H54 (cell line): ENCODE measurements around the gene SPOCK2.

ENCODE experiments used
- DNase-seq: peaks from one replicate; pipeline ENCODE4 v3.0.0; 2011; ENCODE audit warnings: low spot score, mixed read lengths; ENCODE audit not compliant: insufficient read length
- FAIRE-seq: peaks from 3 replicates; lab custom pipeline; 2011; peaks lifted over from hg19 to GRCh38; lab: Jason Lieb, UNC
- POLR2A ChIP-seq: IDR thresholded peaks from 2 replicates; pipeline ENCODE4 v1.6.1; 2011; ENCODE audit warnings: low read depth, mild to moderate bottlenecking, low read length

SPOCK2 gene

DNA sequence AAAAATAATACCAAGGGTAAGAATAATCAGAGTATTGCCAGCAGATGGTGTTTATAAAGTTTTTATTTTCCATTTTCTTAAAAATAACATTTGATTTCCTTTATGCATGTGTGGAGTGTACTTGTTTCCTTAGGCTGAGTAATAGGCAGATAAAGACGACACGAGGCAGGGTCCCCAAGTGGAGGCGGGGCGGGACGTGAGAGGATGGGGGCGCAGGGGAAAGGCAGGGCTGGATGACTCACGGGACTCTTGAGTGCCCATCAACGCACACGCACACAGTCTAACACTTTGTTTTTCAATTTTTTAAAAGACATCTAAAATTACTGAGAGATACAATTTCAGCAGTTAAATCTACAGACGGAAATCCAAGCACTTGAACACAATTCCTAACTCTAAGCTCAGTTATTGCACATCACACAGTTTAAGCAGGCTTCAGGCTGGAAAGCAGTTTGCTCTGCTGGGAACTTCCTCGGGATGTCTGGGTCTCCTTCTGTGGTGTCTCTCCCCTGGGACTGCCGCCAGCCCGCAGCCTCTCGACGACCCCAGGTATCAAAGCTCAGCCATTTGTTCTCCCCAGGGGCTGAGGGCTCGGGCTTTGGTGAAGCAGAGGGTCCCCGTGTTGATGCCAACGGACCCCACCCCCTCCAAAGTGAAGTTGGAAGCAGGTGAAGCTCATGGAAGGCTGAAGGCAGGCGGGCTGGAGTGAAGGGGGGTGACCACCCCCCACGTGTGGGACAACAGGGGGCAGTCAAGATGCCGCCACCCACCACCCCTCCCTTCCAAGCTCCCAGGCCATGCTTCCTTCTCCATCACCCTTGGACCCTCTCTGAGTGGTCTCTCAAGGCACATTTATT is 29.1 kb downstream of the SPOCK2 start:
- no peak for TF ChIP-seq POLR2A
- FAIRE-seq (no peak), DNase-seq (no peak)

DNA sequence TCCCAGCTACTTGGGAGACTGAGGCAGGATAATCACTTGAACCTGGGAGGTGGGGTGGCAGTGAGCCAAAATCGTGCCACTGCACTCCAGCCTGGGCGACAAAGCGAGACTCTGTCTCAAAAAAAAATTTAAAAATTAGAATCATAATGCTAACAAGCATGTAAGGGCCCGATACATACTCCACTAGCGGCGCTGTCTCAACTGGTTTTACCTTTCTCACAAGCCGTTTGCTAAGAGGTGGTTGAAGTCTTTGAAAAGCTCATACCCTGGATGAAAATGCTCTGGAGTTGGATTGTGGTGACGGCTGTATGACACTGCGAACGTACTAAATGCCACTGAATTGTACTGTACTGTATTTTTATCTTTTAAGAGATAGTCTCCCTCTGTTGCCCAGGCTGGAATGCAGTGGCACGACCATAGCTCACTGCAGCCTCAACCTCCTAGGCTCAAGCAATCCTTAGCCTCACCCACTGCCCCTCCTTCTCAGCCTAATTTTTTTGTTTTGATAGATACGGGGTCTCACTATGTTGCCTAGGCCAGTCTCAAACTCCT is 29.9 kb downstream of the SPOCK2 start:
- FAIRE-seq (no peak), DNase-seq (no peak)
- TF ChIP-seq POLR2A = no peak

DNA sequence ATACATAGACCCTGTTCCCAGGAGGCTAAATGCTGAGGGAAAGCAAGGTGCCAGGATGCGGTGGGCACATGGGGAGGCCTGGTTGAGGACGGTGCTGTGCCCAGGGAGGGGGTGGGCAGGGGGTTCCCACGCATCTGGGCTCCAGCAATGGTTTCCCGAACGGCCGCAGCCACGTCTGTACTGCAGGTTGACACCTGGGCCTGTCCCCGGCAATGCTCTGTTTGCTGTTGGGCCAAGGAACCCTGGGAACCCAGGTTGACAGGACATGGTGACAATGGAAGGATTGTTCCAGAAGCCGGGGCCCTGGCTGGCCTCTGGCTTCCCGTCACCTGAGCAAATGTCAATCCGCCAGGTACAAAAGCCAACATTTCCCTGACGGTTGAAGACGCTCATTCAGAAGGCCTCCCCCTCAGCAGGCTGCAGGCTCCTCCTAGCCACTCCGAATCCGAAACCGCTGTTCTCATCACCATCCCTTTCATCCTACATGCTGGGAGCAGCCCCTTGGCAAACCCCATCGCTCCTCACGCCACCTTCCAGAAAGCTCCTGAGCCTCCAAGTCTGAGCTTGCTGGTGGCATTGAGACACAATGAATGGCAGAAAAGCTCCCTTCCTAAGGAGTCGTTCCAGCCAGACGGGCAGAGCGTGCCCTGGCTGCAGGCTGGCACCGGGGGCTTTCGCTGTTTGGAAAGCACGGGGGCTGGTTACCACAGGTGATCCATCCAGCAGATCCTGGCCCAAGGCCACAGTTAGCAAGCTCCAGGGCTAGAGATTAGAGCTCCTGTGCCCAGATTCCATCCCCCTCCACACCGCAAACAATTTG is 31.2 kb downstream of the SPOCK2 start:
- no peak for FAIRE-seq
- no peak for TF ChIP-seq POLR2A
- DNase-seq = no peak

DNA sequence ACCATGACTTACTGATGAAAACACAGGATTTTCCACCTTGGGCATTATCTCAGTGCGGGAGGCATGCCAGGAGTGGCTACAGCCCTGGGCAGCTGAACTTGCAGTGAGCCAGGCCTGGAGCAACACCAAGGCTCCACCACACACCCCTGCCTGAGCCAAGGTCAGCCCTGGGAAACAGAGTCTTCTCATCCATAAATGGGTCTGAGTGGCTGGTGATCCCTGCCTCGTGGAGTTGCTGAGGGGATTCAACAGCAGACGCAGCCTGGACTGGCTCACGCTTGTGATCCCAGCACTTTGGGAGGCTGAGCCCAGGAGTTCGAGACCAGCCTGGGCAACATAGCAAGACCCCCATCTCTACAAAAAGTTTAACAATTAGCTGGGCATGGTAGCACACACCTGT is 32.2 kb downstream of the SPOCK2 start:
- DNase-seq (no peak), FAIRE-seq (no peak)
- TF ChIP-seq POLR2A = no peak

DNA sequence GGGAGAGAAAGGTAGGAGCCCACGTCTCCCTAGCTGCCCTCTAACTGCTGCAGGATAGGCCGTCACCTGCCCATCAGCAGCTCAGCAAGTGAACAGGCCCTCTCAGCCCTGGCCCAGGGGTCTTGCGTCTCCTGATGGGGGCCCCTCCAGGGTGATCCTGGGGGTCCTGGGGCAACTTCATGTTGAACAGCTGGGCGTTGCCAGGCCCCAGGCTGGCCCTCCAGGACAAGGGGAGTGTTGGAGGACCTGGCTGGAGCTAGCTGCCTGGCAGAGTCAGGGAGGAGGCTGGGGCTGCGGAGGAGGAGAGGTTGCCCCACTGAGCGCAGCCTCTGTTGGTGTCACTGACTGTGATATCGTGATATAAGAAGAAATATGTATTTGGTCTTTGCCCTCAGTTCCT is 34.7 kb downstream of the SPOCK2 start:
- FAIRE-seq = no peak
- DNase-seq = no peak
- TF ChIP-seq POLR2A = no peak

DNA sequence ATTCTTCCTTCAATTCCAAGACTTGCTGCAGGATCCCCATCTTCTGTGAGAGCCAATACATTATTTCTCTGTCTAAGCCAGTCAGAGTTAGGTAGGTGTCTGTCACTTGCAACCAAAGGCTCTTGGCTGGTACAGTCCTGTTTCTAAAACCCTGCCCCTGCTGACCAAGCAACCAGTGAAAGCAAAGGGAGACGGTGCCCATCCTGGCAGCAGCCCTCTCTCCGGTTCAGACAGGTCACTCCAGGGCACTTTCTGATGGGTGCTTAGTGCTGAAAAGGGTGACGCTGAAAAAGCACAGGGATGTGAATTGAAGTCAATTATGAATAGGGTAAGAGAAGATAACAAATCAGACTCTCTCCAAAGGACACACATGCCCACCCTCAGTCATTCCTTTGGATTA is 37.5 kb downstream of the SPOCK2 start:
- no peak for TF ChIP-seq POLR2A
- no peak for FAIRE-seq
- DNase-seq = no peak

DNA sequence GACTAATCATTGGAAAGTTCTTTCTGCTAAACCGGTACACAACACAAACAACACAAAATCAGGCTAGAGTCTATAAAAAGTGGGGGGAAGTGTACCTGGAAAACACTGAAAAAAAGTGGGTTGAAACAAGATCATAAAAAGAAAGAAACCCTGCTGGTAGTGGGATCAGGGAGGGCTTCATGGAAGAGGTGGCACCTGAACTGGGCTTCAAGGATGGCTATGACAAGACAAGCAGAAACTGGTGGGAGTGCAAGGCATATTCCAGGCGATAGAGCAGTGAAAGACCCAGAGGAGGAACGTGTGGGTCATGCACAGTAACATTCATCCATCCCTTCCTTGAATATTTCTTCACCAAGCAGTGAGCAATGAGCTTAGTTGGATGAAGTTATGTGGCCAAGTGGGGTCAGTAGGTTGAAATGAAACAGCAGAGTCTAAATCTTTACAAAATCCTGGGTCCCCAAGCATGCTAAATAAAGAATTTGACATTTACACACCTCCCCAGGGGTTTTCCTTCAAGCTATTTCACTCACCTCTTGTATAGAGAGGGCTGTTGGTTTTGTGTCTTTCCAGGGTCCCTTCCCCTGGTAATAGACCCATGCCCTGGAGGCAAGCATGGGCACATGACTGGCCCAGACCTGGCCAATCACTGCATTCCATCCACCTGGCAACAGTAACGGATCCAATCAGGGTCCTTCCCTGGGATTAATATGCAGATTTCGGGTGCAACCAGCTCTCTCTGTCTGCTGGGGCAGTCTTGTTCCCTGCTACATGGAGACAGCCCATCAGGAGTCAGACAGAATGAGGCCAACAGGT is 38.2 kb downstream of the SPOCK2 start:
- TF ChIP-seq POLR2A = no peak
- DNase-seq (no peak), FAIRE-seq (no peak)

DNA sequence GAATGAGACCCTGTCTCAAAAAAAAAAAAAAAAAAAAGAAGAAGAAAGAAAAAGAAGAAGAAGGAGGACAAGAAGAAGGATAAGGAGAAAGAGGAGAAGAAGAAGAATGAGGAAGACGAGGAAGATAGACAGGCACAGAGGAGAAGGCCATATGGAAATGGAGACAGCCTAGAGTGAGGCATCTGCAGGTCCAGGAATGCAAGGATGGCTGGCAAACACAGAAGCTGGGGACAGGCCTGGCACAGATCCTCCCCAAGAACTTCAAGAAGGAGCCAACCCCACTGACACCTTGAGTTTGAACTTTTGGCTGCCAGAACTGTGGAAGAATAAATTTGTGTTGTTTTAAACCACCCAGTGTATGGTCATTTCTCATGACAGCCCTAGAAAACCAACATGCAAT is 38.9 kb downstream of the SPOCK2 start:
- no peak for TF ChIP-seq POLR2A
- DNase-seq = no peak
- FAIRE-seq = no peak

DNA sequence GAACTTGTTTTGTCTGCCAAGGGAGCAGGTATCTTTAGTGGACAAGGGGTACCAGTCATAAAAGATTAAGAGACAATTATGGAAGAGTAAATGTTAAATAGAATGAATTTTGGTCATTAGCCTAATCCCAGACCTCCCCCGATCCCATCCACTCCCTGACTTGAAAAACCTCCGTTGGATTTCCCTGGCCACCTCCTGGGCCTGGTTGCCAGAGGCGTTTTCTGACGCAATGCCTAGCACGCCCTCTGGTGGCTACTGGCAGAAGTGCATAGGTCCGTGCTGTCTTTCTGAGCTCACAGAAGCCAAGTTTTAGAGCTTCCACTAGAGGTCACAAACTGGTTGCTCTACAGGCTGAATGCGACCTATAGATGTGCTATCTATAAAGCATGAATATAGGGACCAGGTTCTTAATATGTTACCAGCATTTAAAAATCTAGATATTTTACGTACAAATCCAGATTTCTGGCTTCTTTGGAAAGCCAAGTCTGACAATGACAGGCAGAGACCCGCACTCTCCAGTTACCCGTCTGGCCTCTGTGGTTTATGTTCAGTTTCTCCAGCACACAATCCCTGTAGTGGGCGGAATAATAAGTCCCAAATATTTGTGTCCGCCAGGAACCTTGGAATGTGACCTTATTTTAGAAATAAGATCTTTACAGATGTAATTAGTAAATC is 39.8 kb downstream of the SPOCK2 start:
- no peak for TF ChIP-seq POLR2A
- DNase-seq (peak; percentile 93), FAIRE-seq (peak; percentile 98)

DNA sequence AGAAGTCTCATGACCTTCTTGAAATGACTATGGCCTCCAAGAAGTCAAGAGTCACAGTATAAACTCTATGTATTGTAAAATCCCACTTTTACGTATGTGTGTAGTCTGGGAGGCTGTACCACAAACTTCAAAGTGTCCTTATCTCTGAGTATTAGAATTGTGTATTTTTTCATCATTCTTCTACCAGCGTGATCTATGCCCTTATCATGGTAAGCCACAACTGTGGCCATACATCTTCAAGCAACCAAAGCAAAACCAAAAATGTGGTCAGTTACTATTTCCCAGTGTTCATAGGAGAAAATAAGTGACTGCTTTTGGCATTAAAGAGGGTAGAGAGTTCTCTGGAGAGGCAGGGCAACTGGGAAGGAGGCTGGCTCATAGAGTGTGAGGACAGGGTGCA is 42.8 kb downstream of the SPOCK2 start:
- FAIRE-seq = no peak
- no peak for TF ChIP-seq POLR2A
- no peak for DNase-seq

DNA sequence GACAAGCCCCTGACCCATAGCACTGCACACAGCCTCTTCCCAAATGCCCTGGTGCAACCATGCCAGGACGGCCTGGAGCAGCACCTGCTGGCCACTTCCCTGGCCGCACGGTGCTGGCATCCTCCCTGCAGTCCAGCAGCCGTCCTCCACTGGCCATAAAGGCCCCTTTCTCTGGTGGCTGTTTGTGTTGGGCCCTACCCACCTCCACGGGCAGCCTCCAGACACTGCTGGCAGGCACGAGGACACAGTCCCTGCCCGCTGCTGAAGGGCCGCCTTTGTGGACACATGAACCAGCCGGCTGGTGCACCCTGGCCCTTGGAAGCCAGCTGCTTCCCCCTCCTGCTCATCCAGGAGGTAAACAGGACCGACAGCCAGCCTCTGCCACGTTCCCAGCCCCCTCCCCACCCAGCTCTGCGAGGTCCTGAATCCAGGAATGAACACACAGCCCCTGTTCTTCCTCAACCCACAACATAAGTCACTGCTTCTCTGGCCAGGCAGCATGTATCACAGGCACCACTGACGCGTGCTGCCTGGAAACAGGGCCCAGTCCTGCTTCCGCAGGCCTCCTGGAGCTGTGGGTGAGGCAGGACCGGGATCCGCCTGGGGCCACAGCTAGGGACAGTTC is 43.8 kb downstream of the SPOCK2 start:
- no peak for FAIRE-seq
- no peak for DNase-seq

DNA sequence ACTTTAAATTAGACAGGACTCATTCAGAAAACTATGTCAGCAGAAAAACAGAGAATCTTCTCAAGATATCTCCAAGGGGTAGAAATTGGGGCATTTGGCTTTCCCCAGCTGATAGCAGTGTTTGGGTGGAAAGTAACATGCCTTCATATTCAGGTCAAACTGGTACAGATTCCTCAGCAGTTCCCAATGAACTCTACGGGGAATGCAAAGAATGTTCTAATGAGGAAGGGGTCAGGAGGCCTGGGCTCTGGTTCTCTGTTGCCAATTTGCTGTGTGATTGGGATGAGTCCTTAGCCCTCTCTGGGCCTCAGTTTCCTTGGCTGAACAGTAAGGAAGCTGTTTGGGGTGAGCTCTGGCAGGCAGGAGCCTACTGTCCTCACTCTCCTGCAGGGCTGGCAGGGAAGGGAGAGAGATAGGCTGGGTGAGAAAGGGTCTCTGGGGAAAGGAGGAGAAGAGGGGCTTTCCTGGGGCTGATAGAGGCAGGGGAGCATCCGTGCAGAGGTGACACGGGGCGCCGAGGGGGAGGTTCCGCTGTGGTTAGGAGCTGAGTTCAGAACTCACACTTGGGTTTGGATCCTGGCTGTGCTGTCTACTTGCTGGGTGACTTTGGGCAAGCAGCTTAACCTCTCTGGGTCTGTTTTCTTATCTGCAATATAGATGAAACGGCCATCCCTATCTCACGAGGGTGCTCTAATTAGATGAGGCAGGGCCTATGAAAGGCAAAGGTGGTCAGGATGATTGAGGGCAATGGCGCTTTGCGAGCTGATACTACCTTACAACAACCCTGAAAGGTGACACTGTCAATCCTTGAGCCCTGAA is 45.1 kb downstream of the SPOCK2 start:
- no peak for TF ChIP-seq POLR2A
- DNase-seq (no peak), FAIRE-seq (no peak)

More for the DNA sequence above, 43.8 kb downstream of the SPOCK2 start:
- no peak for TF ChIP-seq POLR2A
